GM12892 (cell line): Measurements from ENCODE around the gene SPC24.

Source experiments
- POLR2AphosphoS5 ChIP-seq: IDR thresholded peaks from 2 replicates; pipeline ENCODE4 v1.6.1; 2011; ENCODE audit warnings: low read depth, low read length, control low read depth
- TAF1 ChIP-seq: IDR thresholded peaks from 2 replicates; pipeline ENCODE4 v1.6.1; 2011; ENCODE audit warnings: low read depth, mild to moderate bottlenecking, control low read depth, low read length, borderline replicate concordance

GRCh38 chr19:11194656-11195558 lies 39.3 kb upstream of the SPC24 start:
- TF ChIP-seq POLR2AphosphoS5 (no peak), TAF1 (no peak)
